ENCODE measurements around the gene ZNF575. TPM values are rescaled to one million over a fixed set of nuclear protein-coding genes. Genes with fewer than 3 reads are reported as not detected.

ZNF575 gene
- total RNA-seq, 1 experiment from 2014 or later = not detected

GRCh38 chr19:43486412-43486811, 46.6 kb upstream of the ZNF575 start:
- Histone ChIP-seq H3K79me2 (ENCODE audit: insufficient read depth, low read length) (no peaks in the 10 kb centered on the region), H2BK12ac (ENCODE audit: insufficient read length, low read depth, low read length) (no peak overlapping the region), H3K79me1 (ENCODE audit: insufficient read depth, low read depth, low read length, poor library complexity, severe bottlenecking) (no peaks in the 10 kb centered on the region), H3T11ph (ENCODE audit: low read length) (no peak overlapping the region), H3K27me3 (ENCODE audit: insufficient read depth, low read length) (no peaks in the 10 kb centered on the region), H2BK5ac (ENCODE audit: insufficient read length, low read length) (no peak overlapping the region), H3K23ac (ENCODE audit: insufficient read length, low read depth, low read length) (no peak overlapping the region), H2BK120ac (ENCODE audit: low read depth, low read length, poor library complexity, severe bottlenecking) (no peak overlapping the region), H2BK20ac (ENCODE audit: low read depth, low read length, poor library complexity, severe bottlenecking) (no peak overlapping the region), H3K9me3 (ENCODE audit: control insufficient read depth, low read depth, low read length) (no peaks in the 10 kb centered on the region), H4K5ac (ENCODE audit: insufficient read length, low read depth, low read length) (no peak overlapping the region), H2AFZ (ENCODE audit: low read length) (no peak overlapping the region), H3K27ac (ENCODE audit: insufficient read length, low read depth, low read length) (no peak overlapping the region), H2BK15ac (ENCODE audit: low read depth, low read length) (no peak overlapping the region), H3K9ac (ENCODE audit: extremely low read depth, insufficient read length, low read length) (no peak overlapping the region), H3K4me1 (ENCODE audit: insufficient read depth, low read length) (no peaks in the 10 kb centered on the region), H3K4me2 (ENCODE audit: insufficient read depth, insufficient read length, low read length) (no peak overlapping the region), H3K18ac (ENCODE audit: insufficient read length, low read depth, low read length) (no peak overlapping the region), H3K23me2 (ENCODE audit: insufficient read length, low read depth, low read length, poor library complexity, severe bottlenecking) (no peaks in the 10 kb centered on the region), H3K4ac (ENCODE audit: low read depth, low read length) (no peak overlapping the region), H4K20me1 (ENCODE audit: control insufficient read depth, insufficient read depth, insufficient read length) (no peaks in the 10 kb centered on the region), H4K8ac (replicated peaks; ENCODE audit: insufficient read length, low read depth, low read length) (no peak overlapping the region), H3K14ac (ENCODE audit: insufficient read depth, low read length) (no peak overlapping the region), H4K91ac (ENCODE audit: insufficient read length, low read depth, low read length) (no peak overlapping the region), H3K56ac (ENCODE audit: insufficient read length, low read depth, low read length) (no peak overlapping the region), H2AK5ac (ENCODE audit: insufficient read length, low read length) (no peak overlapping the region)
- H3K4me1 Mint-ChIP-seq = no peaks in the 10 kb centered on the region
- no peaks in the 10 kb centered on the region for H3K9me3 Mint-ChIP-seq
- H3K4me3 Mint-ChIP-seq = no peak overlapping the region
- WGBS (ENCODE audit: extremely low coverage, insufficient read length, low lambda C conversion rate) = no CpG with 5 or more reads among the region's 7 CpGs
- peaks cover 0 to 3% (median 0%) of the 10 kb centered on the region in 3 experiments; a peak in 2 of 7 replicates for H3K36me3 Mint-ChIP-seq (ENCODE audit: insufficient read depth in 1 of 3, low read depth in 3 of 3)
- no peak overlapping the region for H3K27ac Mint-ChIP-seq
- peaks cover 2% of the 10 kb centered on the region; the same call in 1 of the 2 replicates for H3K27me3 Mint-ChIP-seq (ENCODE audit: low read depth)
- no peak for DNase-seq
- TF ChIP-seq CTCF (conservative IDR thresholded peaks at IDR 0.05) = no peak
